ENCODE measurements around the gene USF2. TPM values are rescaled to one million over a fixed set of nuclear protein-coding genes. Genes with fewer than 3 reads are reported as not detected.

The USF2 gene
- total and polyA plus RNA-seq, 12 donors = 125 to 185 (median 151) TPM

DNA sequence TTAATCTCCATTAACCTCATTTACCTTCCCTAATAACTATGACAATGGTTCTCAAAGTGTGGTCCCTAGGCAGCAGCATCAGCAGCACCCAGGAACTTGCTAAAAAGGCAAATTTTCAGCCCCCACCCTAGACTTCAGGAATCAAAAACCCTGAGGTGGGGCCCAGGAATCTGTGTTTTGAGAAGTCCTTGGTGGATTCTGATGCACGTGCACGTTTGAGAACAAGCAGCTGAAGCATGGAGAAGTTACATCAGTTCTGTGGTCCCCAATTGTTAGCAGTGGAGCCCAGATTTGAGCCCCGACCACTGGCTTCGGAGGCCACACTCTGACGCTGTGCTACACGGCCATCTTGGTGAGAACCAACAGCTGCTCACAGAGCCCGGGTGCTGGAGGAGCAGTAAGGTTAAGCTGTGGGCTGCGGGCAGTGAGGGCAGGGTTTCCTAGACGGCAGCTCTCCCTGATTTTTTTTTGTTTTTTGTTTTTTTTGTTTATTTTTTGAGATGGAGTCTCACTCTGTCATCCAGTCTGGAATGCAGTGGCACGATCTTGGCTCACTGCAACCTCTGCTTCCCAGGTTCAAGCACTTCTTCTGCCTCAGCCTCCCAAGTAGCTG lies 46.2 kb downstream of the USF2 start:
- DNase-seq = no peak
- 89 to 90% methylated on average over 10 of the region's 10 CpGs for WGBS, 2 donors

DNA sequence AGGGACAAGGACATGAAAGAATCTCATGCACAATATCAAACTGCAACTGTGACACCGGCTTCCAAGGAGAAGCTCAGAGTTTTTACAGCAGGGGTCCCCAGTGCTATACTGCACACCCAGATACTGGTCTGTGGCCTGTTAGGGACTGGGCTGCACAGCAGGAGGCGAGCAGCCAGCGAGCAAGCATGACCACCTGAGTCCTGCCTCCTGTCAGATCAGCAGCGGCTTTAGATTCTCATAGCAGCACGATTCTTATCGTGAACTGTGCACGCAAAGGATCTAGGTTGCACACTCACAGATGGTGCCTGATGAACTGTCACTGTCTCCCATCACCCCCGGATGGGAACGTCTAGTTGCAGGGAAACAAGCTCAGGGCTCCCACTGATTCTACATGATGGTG lies 47.1 kb downstream of the USF2 start:
- DNase-seq (no peak), ATAC-seq (no peak)
- WGBS, 2 donors = 79 to 84% methylated on average over 9 of the region's 9 CpGs
- Histone ChIP-seq H3K4me3 (no peak overlapping the region), H3K9me3 (no peaks in the 10 kb centered on the region), H3K27ac (no peak overlapping the region), H3K36me3 (no peaks in the 10 kb centered on the region), H3K27me3 (no peaks in the 10 kb centered on the region), H3K4me1 (peaks cover 0 to 38% (median 16%) of the 10 kb centered on the region in 9 donors)
- TF ChIP-seq, protein P1, sequence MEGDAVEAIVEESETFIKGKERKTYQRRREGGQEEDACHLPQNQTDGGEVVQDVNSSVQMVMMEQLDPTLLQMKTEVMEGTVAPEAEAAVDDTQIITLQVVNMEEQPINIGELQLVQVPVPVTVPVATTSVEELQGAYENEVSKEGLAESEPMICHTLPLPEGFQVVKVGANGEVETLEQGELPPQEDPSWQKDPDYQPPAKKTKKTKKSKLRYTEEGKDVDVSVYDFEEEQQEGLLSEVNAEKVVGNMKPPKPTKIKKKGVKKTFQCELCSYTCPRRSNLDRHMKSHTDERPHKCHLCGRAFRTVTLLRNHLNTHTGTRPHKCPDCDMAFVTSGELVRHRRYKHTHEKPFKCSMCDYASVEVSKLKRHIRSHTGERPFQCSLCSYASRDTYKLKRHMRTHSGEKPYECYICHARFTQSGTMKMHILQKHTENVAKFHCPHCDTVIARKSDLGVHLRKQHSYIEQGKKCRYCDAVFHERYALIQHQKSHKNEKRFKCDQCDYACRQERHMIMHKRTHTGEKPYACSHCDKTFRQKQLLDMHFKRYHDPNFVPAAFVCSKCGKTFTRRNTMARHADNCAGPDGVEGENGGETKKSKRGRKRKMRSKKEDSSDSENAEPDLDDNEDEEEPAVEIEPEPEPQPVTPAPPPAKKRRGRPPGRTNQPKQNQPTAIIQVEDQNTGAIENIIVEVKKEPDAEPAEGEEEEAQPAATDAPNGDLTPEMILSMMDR (IDR thresholded peaks at IDR 0.05) = no peak
- intact Hi-C loops (cut with DNase I) = no loop called here

More for the DNA sequence above, 46.2 kb downstream of the USF2 start:
- TF ChIP-seq, protein P1 (IDR thresholded peaks at IDR 0.05) = no peak
- Histone ChIP-seq H3K4me3 (no peak overlapping the region), H3K4me1 (peaks cover 0 to 29% (median 10%) of the 10 kb centered on the region in 9 donors), H3K36me3 (no peaks in the 10 kb centered on the region), H3K9me3 (no peaks in the 10 kb centered on the region), H3K27me3 (no peaks in the 10 kb centered on the region), H3K27ac (no peak overlapping the region)
- intact Hi-C loops (cut with DNase I) = no loop called here
- ATAC-seq = no peak

DNA sequence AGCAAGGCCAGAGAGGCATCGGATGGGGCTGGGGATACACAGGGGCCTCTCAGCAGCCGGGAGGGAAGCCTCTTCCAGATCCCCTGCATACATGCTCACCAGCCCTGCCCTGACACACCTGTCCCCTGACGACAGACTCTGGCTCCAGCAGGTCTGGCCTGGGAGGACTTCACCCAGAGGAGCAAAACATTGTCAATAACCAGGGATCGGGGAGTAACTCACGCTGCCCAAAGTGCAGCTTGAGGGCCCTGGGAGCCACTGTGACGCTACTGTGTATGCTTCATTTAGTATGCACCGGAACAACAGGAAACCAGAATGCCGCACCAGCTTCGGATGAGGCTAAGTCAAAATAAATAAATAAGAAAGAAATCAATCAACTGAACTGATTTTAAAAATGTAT lies 47.8 kb downstream of the USF2 start:
- intact Hi-C loops (cut with DNase I) = no loop called here
- Histone ChIP-seq H3K4me3 (no peak overlapping the region), H3K4me1 (peaks cover 0 to 40% (median 16%) of the 10 kb centered on the region in 9 donors), H3K36me3 (no peaks in the 10 kb centered on the region), H3K27me3 (no peaks in the 10 kb centered on the region), H3K9me3 (no peaks in the 10 kb centered on the region), H3K27ac (no peak overlapping the region)
- ATAC-seq (no peak), DNase-seq (no peak)
- 88 to 90% methylated on average over 9 of the region's 9 CpGs for WGBS, 2 donors
- TF ChIP-seq, protein P1 (IDR thresholded peaks at IDR 0.05) = no peak

DNA sequence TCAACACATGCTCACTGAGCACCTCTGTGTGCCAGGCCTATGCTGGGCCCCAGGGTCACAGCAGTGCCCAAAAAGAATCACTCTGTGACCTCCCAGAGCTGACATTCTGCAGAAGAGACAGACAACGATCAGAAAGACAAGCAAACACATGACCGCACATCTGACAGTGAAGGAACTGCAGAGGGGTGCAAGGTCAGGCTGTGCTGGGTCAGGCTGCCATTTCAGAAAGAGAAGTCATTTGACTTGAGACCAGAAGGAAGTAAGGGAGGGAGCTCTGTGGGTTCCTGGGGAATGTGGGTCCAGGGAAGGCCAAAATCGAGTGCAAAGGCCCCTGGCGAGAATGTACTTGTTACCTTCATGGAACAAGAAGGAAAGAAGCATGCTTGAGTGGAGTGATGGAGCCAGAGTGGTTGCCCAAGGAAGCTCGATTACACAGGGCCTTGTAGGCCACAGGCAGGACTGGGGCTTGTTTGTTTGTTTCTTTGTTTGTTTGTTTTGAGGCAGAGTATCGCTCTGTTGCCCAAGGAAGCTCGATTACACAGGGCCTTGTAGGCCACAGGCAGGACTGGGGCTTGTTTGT lies 48.8 kb downstream of the USF2 start:
- no peak for DNase-seq
- Histone ChIP-seq H3K36me3 (no peaks in the 10 kb centered on the region), H3K27ac (peak overlapping the region in 1 of 10 donors; percentile 75), H3K4me3 (no peak overlapping the region), H3K27me3 (no peaks in the 10 kb centered on the region), H3K4me1 (peaks cover 0 to 40% (median 16%) of the 10 kb centered on the region in 9 donors), H3K9me3 (peaks cover 0 to 7% (median 0%) of the 10 kb centered on the region in 11 donors)
- 83 to 84% methylated on average over 7 of the region's 7 CpGs for WGBS, 2 donors
- no peak for ATAC-seq
- TF ChIP-seq, protein P1 (IDR thresholded peaks at IDR 0.05) = no peak
- intact Hi-C loops (cut with DNase I) = no loop called here
